MV-4-11 (cell line): Measurements from ENCODE around the gene TRIM46.
A peak's percentile ranks its signal among the peaks of the same experiment; 100 is the strongest.
"Not testable (repeated sequence)": the region's sequence is repeated elsewhere in the genome, so short reads cannot be mapped to it uniquely, and the experiment has no call there.

Experiments used
- DNase-seq: peaks from one replicate; lab custom pipeline; 2025; lab: John Stamatoyannopoulos, UW

Gene TRIM46

GRCh38 chr1:155205969-155206593, 32.4 kb downstream of the TRIM46 start:
- no peak for DNase-seq

DNA sequence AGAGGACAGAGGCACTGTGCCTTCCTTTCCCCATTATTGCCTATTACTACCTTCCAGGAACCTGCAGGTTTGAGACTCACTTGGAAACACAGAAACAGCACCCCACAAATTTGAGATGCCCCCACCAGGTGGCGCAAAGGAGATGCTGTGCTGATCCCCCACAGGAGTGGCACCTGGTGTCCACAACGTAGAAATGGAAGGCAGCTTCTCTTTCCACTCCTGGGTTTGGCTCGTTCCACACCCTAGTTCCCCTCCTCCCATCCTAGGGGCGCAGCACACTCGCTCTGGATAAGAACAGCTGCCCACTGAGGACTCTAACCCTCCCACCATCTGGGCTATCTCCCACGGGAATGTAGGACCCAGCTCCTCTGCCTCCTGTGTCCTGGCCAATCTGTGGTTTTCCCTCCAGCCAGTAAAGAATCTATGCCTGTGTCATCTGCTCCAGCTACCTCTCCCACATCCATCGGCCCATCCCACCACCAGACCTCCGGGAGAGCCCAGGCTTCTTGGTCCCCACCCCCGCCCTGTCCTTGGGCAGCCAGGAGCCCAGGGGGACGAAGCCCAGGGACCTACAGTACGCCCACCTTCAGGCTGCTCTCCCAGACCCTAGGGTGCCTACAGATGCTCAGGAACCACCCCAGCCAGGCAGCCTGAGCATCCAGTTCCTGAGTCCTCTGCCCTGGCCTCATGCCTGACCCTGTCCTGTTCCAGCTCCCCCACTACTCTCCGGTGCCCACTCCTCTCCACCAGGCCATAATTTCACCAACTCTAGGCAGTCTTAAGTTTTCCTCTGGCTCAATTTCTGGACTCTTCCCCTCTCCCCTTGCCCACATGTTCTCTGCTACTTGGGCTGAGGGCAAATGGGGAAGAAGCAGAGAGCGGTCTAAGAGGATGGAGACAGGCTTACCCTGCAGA, 33.5 kb downstream of the TRIM46 start:
- peak; percentile 68 for DNase-seq

GRCh38 chr1:155207806-155208540, 34.3 kb downstream of the TRIM46 start, which contains the start of gene THBS3:
TSS of gene THBS3 (minus strand) at chr1:155207897. CDS start at chr1:155207876, 21 bp downstream.
- no peak for DNase-seq

DNA sequence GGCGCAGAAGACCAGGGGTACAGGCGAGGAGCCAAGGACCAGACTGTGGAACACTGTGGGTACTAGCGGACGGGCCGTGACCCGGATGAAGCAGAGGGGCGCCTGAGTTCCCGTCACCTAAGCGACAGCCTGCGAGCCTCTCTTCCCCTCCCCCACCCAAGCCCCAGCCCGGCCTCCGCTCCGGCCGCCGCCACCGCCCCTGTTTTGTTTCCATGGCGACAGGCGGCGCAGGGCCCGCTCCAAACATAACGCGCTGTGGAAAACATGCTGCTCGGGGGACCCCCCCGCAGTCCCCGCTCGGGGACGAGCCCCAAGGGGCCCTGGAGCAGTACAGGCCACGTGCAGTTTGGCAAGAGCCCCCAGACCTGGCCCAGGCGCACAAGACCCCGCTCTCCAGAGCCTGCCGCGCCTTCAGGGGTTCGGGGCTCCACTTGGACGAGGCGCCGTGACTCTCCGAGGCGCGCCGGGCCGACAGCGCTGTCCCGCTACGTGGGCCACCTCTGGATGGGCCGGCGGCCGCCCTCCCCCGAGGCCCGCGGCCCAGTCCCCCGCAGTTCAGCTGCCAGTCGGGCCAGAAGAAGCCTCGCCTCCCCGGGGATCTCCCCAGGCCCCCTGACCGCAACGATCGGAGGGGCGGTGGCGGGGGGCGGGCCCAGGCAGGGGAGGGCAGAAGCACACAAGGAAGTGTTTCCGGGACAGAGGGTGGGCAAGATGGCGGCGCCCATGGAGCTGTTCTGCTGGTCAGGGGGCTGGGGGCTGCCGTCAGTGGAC, 35.1 kb downstream of the TRIM46 start, which contains the start of gene MTX1:
TSS of gene MTX1 (plus strand) at position 155 of the 771 bp plus-strand sequence. CDS start at position 265, 110 bp downstream.
- DNase-seq: peak; percentile 65

GRCh38 chr1:155209312-155209721, 35.7 kb downstream of the TRIM46 start:
- no peak for DNase-seq

GRCh38 chr1:155210314-155211104, 36.9 kb downstream of the TRIM46 start:
- DNase-seq: peak; percentile 57

DNA sequence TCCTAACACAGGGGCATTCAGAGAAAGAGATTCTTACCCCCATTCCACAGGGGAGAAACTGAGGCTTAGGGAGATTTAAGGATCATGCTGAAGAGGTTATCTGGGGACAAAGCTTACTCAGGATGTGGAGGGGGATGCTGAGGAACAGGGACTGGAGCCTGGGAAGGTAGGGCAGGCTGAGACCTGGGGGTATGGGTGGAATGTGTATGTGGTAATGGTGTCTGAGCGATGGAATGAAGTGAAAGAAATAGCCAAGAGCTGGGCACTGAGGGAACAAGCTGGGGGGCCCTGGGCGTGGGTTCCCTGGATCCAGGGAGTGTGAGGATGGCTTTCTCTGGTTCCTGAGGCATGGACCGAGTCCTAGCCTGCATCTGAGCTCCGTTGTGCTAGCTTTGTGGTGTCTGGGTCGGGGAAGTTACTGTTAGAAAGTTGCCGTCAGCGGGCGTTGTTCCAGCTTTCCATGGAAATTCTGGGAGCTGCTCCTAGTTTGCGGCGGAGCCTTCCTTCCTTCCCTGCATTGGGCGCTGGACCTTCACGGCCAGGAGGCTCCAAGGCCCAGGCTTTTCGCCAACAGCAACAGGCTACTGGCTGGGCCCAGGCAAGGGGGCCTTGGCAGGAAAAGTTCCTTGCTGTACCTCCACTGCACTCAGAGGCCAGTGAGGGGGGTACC, 37.9 kb downstream of the TRIM46 start:
- DNase-seq: not testable (repeated sequence)

DNA sequence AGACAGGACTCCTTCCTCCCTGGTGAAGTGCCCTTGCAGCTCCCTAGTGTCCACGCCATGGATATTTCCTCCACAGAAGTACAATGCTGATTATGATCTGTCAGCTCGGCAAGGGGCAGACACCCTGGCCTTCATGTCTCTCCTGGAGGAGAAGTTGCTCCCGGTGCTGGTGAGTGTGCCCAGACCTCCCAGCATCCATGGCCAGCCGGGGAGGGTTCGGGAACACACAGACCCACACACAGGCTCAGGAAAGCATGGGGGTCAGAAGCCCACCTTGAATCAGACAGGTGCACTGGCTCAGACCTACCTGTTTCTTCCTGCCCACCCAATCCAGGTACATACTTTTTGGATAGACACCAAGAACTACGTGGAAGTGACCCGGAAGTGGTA, 38.4 kb downstream of the TRIM46 start:
- not testable (repeated sequence) for DNase-seq

- DNase-seq: not testable (repeated sequence)
These were observed 41.1 kb downstream of the TRIM46 start for GRCh38 chr1:155214702-155215101.

GRCh38 chr1:155218854-155219591, 45.4 kb downstream of the TRIM46 start:
- peak; percentile 67 for DNase-seq

GRCh38 chr1:155219592-155220031, 46.0 kb downstream of the TRIM46 start:
- peak; percentile 84 for DNase-seq

- not testable (repeated sequence) for DNase-seq
These were observed 46.7 kb downstream of the TRIM46 start for GRCh38 chr1:155220211-155220965.

GRCh38 chr1:155223047-155223446, 49.4 kb downstream of the TRIM46 start:
- peak; percentile 78 for DNase-seq

- not testable (repeated sequence) for DNase-seq
These were observed 51.7 kb downstream of the TRIM46 start for GRCh38 chr1:155225404-155225759.

DNA sequence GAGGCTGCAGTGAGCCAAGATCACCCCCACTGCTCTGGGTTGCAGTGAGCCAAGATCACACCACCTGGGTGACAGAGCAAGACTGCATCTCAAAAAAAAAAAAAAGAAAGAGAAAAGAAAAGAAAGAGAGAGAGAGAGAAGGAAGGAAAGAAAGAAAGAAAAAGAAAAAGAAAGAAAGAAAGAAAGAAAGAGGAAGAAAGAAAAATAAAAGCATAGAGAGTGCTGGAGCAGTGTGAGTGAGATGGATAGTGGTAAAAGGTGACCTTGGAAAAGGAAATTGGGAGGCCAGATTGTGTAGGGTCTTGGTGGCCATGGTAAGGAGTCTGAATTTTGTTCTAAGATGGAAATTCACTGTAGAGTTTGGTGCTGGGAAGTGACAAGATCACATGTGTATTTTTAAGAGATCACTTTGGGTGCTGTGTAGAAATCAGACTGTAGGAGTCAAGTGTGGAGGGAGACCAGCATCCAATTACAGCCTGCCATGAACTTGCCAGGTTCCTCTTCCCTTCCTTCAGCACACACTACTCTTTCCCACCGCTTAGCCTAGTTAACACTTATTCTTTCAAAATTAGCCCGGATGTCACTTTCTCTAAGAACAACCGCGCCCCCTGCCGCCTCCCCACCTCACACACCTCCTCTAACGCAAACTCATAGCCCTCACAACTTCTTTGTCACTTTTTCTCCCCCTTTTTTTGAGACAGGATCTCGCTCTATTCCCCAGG, 52.7 kb downstream of the TRIM46 start:
- DNase-seq: peak; percentile 87

DNA sequence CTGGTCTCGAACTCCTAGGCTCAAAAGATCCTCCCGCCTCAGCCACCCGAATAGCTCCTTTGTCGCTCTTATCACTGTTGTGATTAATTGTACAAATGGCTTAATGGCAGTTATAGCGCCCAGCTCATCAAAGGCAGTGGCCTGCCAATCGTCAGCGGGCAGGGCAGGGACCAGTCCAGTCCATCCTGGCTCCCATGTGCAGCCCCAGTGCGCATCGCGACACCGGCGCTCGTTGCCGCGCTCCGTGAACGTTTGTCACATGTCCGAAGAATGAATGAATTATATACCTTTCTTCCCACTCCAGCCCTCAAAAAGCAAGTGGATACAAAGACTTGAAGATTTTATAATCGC, 53.2 kb downstream of the TRIM46 start:
- peak; percentile 47 for DNase-seq

DNA sequence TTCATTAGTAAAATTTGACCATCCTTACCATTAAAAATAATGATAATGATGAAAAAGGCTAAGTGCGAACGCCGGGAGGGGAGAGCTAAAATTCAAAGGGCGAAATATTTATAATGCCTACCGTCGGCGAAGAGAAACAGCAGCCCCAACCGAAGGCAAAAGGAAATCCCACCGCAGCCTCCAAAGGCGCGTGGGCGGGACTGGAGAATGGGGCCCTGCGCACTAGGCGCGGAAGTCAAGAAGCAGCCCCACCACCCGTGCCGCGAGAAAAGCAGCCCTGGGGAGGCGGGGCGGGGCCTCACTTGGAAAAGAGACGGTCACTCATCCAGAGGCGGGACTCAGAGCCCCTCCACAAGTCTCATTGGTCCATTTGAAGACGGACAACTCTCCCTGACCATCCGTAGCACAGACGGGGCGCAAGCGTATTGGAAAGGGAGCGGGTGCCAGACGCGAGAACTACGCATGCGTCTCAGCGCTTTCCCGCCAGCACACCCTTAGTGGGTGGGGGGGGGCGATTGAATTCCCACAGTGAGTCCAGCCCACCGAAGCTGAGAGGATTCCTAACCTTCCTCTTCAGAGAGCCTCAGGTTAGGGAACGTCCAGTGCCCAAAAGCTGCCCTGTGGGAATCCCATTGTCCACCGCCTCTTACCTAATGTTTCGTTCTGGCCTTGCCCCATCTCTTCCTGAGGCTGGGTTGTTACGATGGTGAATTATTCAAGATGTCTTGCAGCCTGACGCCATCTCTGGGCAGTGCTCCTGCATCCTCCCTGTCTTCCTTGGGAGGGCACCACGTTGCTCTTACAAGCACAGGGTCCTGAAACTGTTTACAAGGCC, 53.8 kb downstream of the TRIM46 start:
- peak; percentile 99 for DNase-seq
